RPMI7951 (cell line): ENCODE results near the gene CCDC146. TPM values are rescaled to one million over a fixed set of nuclear protein-coding genes. Genes with fewer than 3 reads are reported as not detected.

Experiments used
- DNase-seq: peaks from one replicate; pipeline ENCODE4 v3.0.0-alpha.2; 2012; ENCODE audit warnings: low read depth
- total RNA-seq: library from RNA; depleted of rRNA; stranded (reverse); fragments of >200 nt; shearing (Covaris generic); gene quantifications from 2 replicates; pipeline ENCODE4 v1.2.3, GENCODE V29; 2014

Gene CCDC146
- total RNA-seq, 1 experiment from 2014 or later: 0.72 TPM

GRCh38 chr7:77244222-77244934, 122.0 kb downstream of the CCDC146 start:
- peak; percentile 17 for DNase-seq

GRCh38 chr7:77245015-77245755, 122.8 kb downstream of the CCDC146 start:
- peak; percentile 65 for DNase-seq

- DNase-seq: peak; percentile 17
Measured at GRCh38 chr7:77246026-77246640, 123.7 kb downstream of the CCDC146 start.

- DNase-seq: peak; percentile 68
Measured at GRCh38 chr7:77247206-77247850, 124.9 kb downstream of the CCDC146 start.

GRCh38 chr7:77248154-77248553, 125.7 kb downstream of the CCDC146 start:
- DNase-seq: no peak

GRCh38 chr7:77252506-77252905, 130.1 kb downstream of the CCDC146 start:
- DNase-seq: no peak

- DNase-seq: peak; percentile 19
Measured at GRCh38 chr7:77253151-77253550, 130.7 kb downstream of the CCDC146 start.

GRCh38 chr7:77254429-77254828, 132.0 kb downstream of the CCDC146 start:
- DNase-seq: no peak

- no peak for DNase-seq
Measured at GRCh38 chr7:77254915-77255314, 132.5 kb downstream of the CCDC146 start.

GRCh38 chr7:77258014-77258413, 135.6 kb downstream of the CCDC146 start:
- peak; percentile 17 for DNase-seq

GRCh38 chr7:77258593-77258992, 136.2 kb downstream of the CCDC146 start:
- DNase-seq: no peak

GRCh38 chr7:77262316-77262715, 139.9 kb downstream of the CCDC146 start:
- DNase-seq: no peak

GRCh38 chr7:77265666-77266065, 143.3 kb downstream of the CCDC146 start:
- DNase-seq: no peak

- no peak for DNase-seq
Measured at GRCh38 chr7:77266291-77266794, 143.9 kb downstream of the CCDC146 start.

- no peak for DNase-seq
Measured at GRCh38 chr7:77269360-77270093, 147.1 kb downstream of the CCDC146 start.

GRCh38 chr7:77270094-77270480, 147.7 kb downstream of the CCDC146 start:
- DNase-seq: no peak

GRCh38 chr7:77271766-77272165, 149.4 kb downstream of the CCDC146 start:
- DNase-seq: no peak

GRCh38 chr7:77275663-77276062, 153.2 kb downstream of the CCDC146 start:
- peak; percentile 27 for DNase-seq

- DNase-seq: no peak
Measured at GRCh38 chr7:77276120-77276519, 153.7 kb downstream of the CCDC146 start.

- DNase-seq: no peak
Measured at GRCh38 chr7:77281780-77282478, 159.5 kb downstream of the CCDC146 start.

GRCh38 chr7:77282897-77283296, 160.5 kb downstream of the CCDC146 start:
- DNase-seq: no peak
